Mesodermal cell (in vitro differentiated cells): ENCODE measurements around the gene ACOT7.
A peak's percentile ranks its signal among the peaks of the same experiment; 100 is the strongest.

Experiments used
- H3K27ac ChIP-seq: 2 replicates; pipeline ENCODE4 v1.7.0; 2013; ENCODE audit warnings: mild to moderate bottlenecking, low read depth, low read length, moderate library complexity; ENCODE audit not compliant: severe bottlenecking
- H3K36me3 ChIP-seq: 2 replicates; pipeline ENCODE4 v1.7.1; 2013; ENCODE audit warnings: mild to moderate bottlenecking, low read length, moderate library complexity; ENCODE audit not compliant: control insufficient read depth, insufficient read depth
- H3K4me1 ChIP-seq: one replicate; pipeline ENCODE4 v1.7.1; 2013; ENCODE audit warnings: mild to moderate bottlenecking, low read length; ENCODE audit not compliant: insufficient read depth, control insufficient read depth, poor library complexity, severe bottlenecking
- H3K4me3 ChIP-seq: 2 replicates; pipeline ENCODE4 v1.7.0; 2013; ENCODE audit warnings: low read length, control low read depth, mild to moderate bottlenecking; ENCODE audit not compliant: insufficient read depth, poor library complexity, severe bottlenecking; ENCODE audit errors: extremely low read depth
- H3K9me3 ChIP-seq: 2 replicates; pipeline ENCODE4 v1.7.1; 2013; ENCODE audit warnings: mild to moderate bottlenecking, low read length, moderate library complexity; ENCODE audit not compliant: control insufficient read depth
- WGBS, 2 experiments: methylation state at CpG; one replicate each; pipeline ENCODE4 v1.1.5; 2013; ENCODE audit warnings: missing lambda C conversion rate in 2 of 2; ENCODE audit not compliant: insufficient coverage in 2 of 2; 5-methylcytosine and 5-hydroxymethylcytosine counted together

ACOT7 gene

GRCh38 chr1:6294080-6294889 lies 99.3 kb downstream of the ACOT7 start:
- Histone ChIP-seq H3K27ac (no peak overlapping the region), H3K4me3 (no peak overlapping the region), H3K9me3 (no peaks in the 10 kb centered on the region), H3K36me3 (peaks cover 45% of the 10 kb centered on the region), H3K4me1 (no peaks in the 10 kb centered on the region)
- 94 to 97% methylated on average over 13 to 14 of the region's 14 CpGs for WGBS, 2 experiments

- Histone ChIP-seq H3K4me3 (no peak overlapping the region), H3K36me3 (peaks cover 56% of the 10 kb centered on the region), H3K9me3 (no peaks in the 10 kb centered on the region), H3K27ac (no peak overlapping the region), H3K4me1 (no peaks in the 10 kb centered on the region)
- WGBS, 2 experiments, result 93 to 96% methylated on average over 10 of the region's 10 CpGs
Measured at GRCh38 chr1:6292102-6292501, 101.5 kb downstream of the ACOT7 start.

- peaks cover 39% of the 10 kb centered on the region for H3K36me3 ChIP-seq
Measured at GRCh38 chr1:6288665-6289064, 104.9 kb downstream of the ACOT7 start.

GRCh38 chr1:6288026-6288425 lies 105.5 kb downstream of the ACOT7 start:
- no peak overlapping the region for H3K4me3 ChIP-seq
- WGBS, 2 experiments, result 93 to 95% methylated on average over 14 of the region's 14 CpGs

More at GRCh38 chr1:6288665-6289064, 104.9 kb downstream of the ACOT7 start:
- Histone ChIP-seq H3K27ac (no peak overlapping the region), H3K4me3 (no peak overlapping the region), H3K4me1 (no peaks in the 10 kb centered on the region), H3K9me3 (no peaks in the 10 kb centered on the region)
- WGBS, 2 experiments, result 95 to 97% methylated on average over 9 to 10 of the region's 10 CpGs

GRCh38 chr1:6287431-6287886 lies 106.1 kb downstream of the ACOT7 start:
- 96 to 97% methylated on average over 6 to 8 of the region's 10 CpGs for WGBS, 2 experiments
- H3K36me3 ChIP-seq, result peaks cover 34% of the 10 kb centered on the region
- no peaks in the 10 kb centered on the region for H3K4me1 ChIP-seq
- H3K27ac ChIP-seq, result peak overlapping the region; percentile 16
- H3K4me3 ChIP-seq, result no peak overlapping the region
- no peaks in the 10 kb centered on the region for H3K9me3 ChIP-seq

More at GRCh38 chr1:6288026-6288425, 105.5 kb downstream of the ACOT7 start:
- Histone ChIP-seq H3K4me1 (no peaks in the 10 kb centered on the region), H3K9me3 (no peaks in the 10 kb centered on the region), H3K27ac (no peak overlapping the region), H3K36me3 (peaks cover 36% of the 10 kb centered on the region)

GRCh38 chr1:6287029-6287428 lies 106.5 kb downstream of the ACOT7 start:
- Histone ChIP-seq H3K36me3 (peaks cover 32% of the 10 kb centered on the region), H3K27ac (peak overlapping the region; percentile 16), H3K9me3 (no peaks in the 10 kb centered on the region), H3K4me3 (no peak overlapping the region), H3K4me1 (no peaks in the 10 kb centered on the region)
- WGBS, 2 experiments, result 87 to 89% methylated on average over 13 of the region's 13 CpGs

- H3K9me3 ChIP-seq, result no peaks in the 10 kb centered on the region
- peaks cover 25% of the 10 kb centered on the region for H3K36me3 ChIP-seq
Measured at GRCh38 chr1:6286266-6286665, 107.3 kb downstream of the ACOT7 start.

GRCh38 chr1:6285336-6285735 lies 108.2 kb downstream of the ACOT7 start:
- no peaks in the 10 kb centered on the region for H3K9me3 ChIP-seq
- H3K36me3 ChIP-seq, result peaks cover 30% of the 10 kb centered on the region
- H3K27ac ChIP-seq, result no peak overlapping the region
- WGBS, 2 experiments, result 99 to 100% methylated on average over 7 to 11 of the region's 11 CpGs
- H3K4me1 ChIP-seq, result no peaks in the 10 kb centered on the region
- H3K4me3 ChIP-seq, result no peak overlapping the region

More at GRCh38 chr1:6286266-6286665, 107.3 kb downstream of the ACOT7 start:
- Histone ChIP-seq H3K4me3 (no peak overlapping the region), H3K27ac (no peak overlapping the region), H3K4me1 (no peaks in the 10 kb centered on the region)
- WGBS, 2 experiments, result 92 to 100% methylated on average over 8 of the region's 8 CpGs

GRCh38 chr1:6282577-6283270 lies 110.8 kb downstream of the ACOT7 start:
- Histone ChIP-seq H3K27ac (no peak overlapping the region), H3K36me3 (peaks cover 28% of the 10 kb centered on the region), H3K9me3 (no peaks in the 10 kb centered on the region), H3K4me3 (no peak overlapping the region), H3K4me1 (no peaks in the 10 kb centered on the region)
- WGBS, 2 experiments, result 94 to 97% methylated on average over 12 of the region's 17 CpGs

- H3K27ac ChIP-seq, result no peak overlapping the region
- peaks cover 5% of the 10 kb centered on the region for H3K4me1 ChIP-seq
- 93 to 94% methylated on average over 18 to 19 of the region's 19 CpGs for WGBS, 2 experiments
- H3K9me3 ChIP-seq, result no peaks in the 10 kb centered on the region
- H3K4me3 ChIP-seq, result no peak overlapping the region
- H3K36me3 ChIP-seq, result peaks cover 25% of the 10 kb centered on the region
Measured at GRCh38 chr1:6281511-6282402, 111.8 kb downstream of the ACOT7 start.
